GM18505 (cell line): Measurements from ENCODE around the gene SVEP1.
"Not testable (repeated sequence)": the region's sequence is repeated elsewhere in the genome, so short reads cannot be mapped to it uniquely, and the experiment has no call there.

ENCODE experiments used
- ATAC-seq: cut with Tn5 transposase; IDR thresholded peaks from one replicate; pipeline ENCODE4 v1.9.1; 2021; ENCODE audit not compliant: unreplicated experiment
- POLR2A ChIP-seq: IDR thresholded peaks from 4 replicates; pipeline ENCODE4 v1.6.1; 2011; ENCODE audit warnings: borderline replicate concordance; ENCODE audit not compliant: insufficient read depth, insufficient read length; ENCODE audit errors: extremely low read depth

SVEP1 gene

GRCh38 chr9:110531776-110532175, 47.8 kb downstream of the SVEP1 start:
- no peak for TF ChIP-seq POLR2A
- ATAC-seq = no peak

DNA sequence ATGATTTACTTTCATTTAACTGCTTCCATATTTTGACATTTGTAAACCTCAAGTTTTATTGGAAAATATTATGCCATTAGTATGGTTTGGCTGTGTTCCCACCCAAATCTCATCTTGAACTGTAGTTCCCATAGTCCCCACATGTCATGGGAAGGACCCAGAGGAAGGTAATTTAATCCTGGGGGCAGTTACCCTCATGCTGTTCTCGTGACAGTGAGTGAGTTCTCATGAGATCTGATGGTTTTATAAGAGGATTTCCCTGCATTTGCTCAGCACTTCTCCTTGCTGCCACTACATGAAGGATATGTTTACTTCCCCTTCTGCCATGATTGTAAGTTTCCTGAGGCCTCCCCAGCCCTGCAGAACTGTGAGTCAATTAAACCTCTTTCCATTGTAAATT, 48.3 kb downstream of the SVEP1 start:
- ATAC-seq = not testable (repeated sequence)

- no peak for TF ChIP-seq POLR2A
- no peak for ATAC-seq
These were observed 50.9 kb downstream of the SVEP1 start for GRCh38 chr9:110528645-110529044.

DNA sequence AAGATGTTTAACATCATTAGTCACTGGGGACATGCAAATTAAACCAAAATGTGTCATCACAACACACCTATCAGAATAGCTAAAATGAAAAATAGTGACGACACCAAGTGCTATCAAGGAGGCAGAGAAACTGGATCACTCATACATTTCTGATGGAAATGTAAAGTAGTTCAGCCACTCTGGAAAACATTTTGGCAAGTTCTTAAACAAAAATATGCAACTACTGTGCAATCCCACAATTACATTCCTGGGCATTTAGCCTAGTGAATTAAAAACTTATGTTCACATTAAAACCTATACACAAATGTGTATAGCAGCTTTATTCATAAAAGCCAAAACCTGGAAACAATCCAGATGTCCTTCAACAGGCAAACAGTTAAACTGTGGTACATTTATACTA, 53.1 kb downstream of the SVEP1 start:
- no peak for ATAC-seq

DNA sequence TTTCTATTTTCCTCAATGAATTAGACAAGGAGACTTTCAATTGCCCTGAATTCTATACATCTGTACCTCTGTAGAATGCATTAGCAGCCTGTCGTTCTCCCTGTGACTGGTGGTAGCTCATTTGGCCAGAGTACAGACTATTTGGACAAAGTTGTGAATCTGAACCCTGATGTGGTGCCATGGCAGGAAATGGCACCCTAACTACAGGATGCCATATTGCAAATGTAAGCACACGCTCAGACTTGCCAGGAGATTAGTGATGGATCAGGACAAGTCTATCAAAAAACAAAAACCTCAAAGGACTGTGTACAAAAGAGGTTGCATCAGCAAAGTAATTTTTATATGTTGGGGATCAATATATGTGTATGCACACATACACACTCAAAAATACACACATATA, 58.3 kb downstream of the SVEP1 start:
- no peak for ATAC-seq

More for the DNA sequence above, 53.1 kb downstream of the SVEP1 start:
- no peak for TF ChIP-seq POLR2A

GRCh38 chr9:110520120-110520701, 59.3 kb downstream of the SVEP1 start:
- TF ChIP-seq POLR2A = no peak
- no peak for ATAC-seq

More for the DNA sequence above, 58.3 kb downstream of the SVEP1 start:
- TF ChIP-seq POLR2A = no peak

DNA sequence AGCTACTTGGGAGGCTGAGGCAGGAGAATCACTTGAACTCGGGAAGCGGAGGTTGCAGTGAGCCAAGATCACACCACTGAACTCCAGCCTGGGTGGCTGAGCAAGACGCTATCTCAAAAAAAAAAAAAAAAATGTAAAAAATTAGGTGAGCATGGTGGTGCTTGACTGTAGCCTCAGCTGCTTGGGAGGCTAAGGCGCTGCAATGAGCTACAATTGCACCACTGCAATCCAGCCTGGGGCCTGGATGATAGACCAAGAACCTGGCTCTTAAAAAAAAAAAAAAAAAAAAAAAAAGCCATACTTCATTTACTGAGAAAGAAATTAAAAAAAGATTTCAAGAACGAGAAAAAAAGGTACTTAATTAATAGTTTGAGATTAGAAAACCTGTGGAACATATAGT, 62.1 kb downstream of the SVEP1 start:
- ATAC-seq = no peak
- TF ChIP-seq POLR2A = no peak

GRCh38 chr9:110514897-110515296, 64.6 kb downstream of the SVEP1 start:
- no peak for TF ChIP-seq POLR2A
- no peak for ATAC-seq

GRCh38 chr9:110512817-110513216, 66.7 kb downstream of the SVEP1 start:
- no peak for TF ChIP-seq POLR2A
- ATAC-seq = no peak

- no peak for ATAC-seq
- TF ChIP-seq POLR2A = no peak
These were observed 69.7 kb downstream of the SVEP1 start for GRCh38 chr9:110509792-110510191.

- no peak for ATAC-seq
- no peak for TF ChIP-seq POLR2A
These were observed 76.7 kb downstream of the SVEP1 start for GRCh38 chr9:110502842-110503241.

DNA sequence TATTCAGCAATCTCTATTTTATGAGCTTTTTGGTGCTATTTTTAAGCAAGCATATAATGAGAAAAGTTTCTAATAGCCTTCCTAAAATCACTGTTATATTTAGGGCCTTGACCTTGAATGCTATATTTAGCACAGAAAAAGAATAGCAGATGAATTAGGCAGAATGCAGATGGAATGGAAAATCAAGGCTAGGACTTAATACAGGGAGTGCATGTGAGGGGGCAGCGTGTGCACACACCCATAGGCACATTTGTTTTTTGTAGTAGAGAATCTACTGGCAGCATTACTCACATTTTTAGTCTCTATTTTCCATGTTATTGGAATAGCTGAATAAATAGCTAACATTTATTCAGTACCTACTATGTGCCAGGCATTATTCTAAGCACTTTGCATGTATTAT, 79.9 kb downstream of the SVEP1 start:
- no peak for ATAC-seq
- TF ChIP-seq POLR2A = no peak

GRCh38 chr9:110487196-110487595, 92.3 kb downstream of the SVEP1 start:
- no peak for TF ChIP-seq POLR2A
- ATAC-seq = no peak

DNA sequence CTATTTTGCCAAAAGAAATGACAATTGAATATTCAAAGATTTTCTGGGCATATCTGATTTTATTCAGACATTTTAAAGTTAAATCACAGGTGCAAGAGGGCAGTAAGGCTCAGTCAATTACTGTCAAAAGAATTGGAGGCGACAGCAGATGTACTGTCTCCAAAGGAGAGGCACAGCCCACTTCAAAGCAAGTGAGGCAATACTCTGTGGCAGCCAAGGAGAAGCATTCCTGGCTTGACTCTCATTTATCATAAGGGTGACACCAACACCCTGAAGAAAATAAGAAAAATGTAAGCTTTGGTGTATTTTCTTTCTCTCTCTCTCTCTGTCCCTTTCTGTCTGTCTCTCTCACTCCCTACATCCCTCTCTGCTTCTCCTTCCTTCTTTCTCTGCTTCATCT, 93.3 kb downstream of the SVEP1 start:
- ATAC-seq = no peak

GRCh38 chr9:110479481-110479880, 100.1 kb downstream of the SVEP1 start:
- ATAC-seq = no peak
- TF ChIP-seq POLR2A = no peak

More for the DNA sequence above, 93.3 kb downstream of the SVEP1 start:
- no peak for TF ChIP-seq POLR2A
